HG03196 (cell line): Measurements from ENCODE around the gene KCNN2.
"Not testable (repeated sequence)": the region's sequence is repeated elsewhere in the genome, so short reads cannot be mapped to it uniquely, and the experiment has no call there.

ENCODE experiments used
- ATAC-seq: cut with Tn5 transposase; IDR thresholded peaks from one replicate; pipeline ENCODE4 v1.9.1; 2021; ENCODE audit not compliant: unreplicated experiment

Gene KCNN2

GRCh38 chr5:114418176-114419066 is 56.6 kb downstream of the KCNN2 start:
- ATAC-seq = peak; percentile 88

GRCh38 chr5:114419067-114419388 is 57.2 kb downstream of the KCNN2 start:
- peak; percentile 12 for ATAC-seq

GRCh38 chr5:114419959-114420358 is 58.1 kb downstream of the KCNN2 start:
- ATAC-seq = no peak

GRCh38 chr5:114427204-114427603 is 65.3 kb downstream of the KCNN2 start:
- ATAC-seq = no peak

- ATAC-seq = no peak
Measured at GRCh38 chr5:114430532-114430931, 68.7 kb downstream of the KCNN2 start.

- not testable (repeated sequence) for ATAC-seq
Measured at GRCh38 chr5:114432684-114433083, 70.8 kb downstream of the KCNN2 start.

GRCh38 chr5:114434396-114435219 is 72.7 kb downstream of the KCNN2 start:
- no peak for ATAC-seq

- ATAC-seq = no peak
Measured at GRCh38 chr5:114435220-114435481, 73.3 kb downstream of the KCNN2 start.

- peak; percentile 60 for ATAC-seq
Measured at GRCh38 chr5:114435885-114436299, 74.0 kb downstream of the KCNN2 start.

- ATAC-seq = no peak
Measured at GRCh38 chr5:114437936-114438335, 76.1 kb downstream of the KCNN2 start.

- ATAC-seq = no peak
Measured at GRCh38 chr5:114438471-114438870, 76.6 kb downstream of the KCNN2 start.

- no peak for ATAC-seq
Measured at GRCh38 chr5:114447084-114447773, 85.4 kb downstream of the KCNN2 start.

- no peak for ATAC-seq
Measured at GRCh38 chr5:114448481-114448880, 86.6 kb downstream of the KCNN2 start.

- peak; percentile 99 for ATAC-seq
Measured at GRCh38 chr5:114449860-114450421, 88.1 kb downstream of the KCNN2 start.

- no peak for ATAC-seq
Measured at GRCh38 chr5:114450437-114450836, 88.6 kb downstream of the KCNN2 start.

- ATAC-seq = no peak
Measured at GRCh38 chr5:114458726-114459125, 96.9 kb downstream of the KCNN2 start.

GRCh38 chr5:114467171-114467570 is 105.3 kb downstream of the KCNN2 start:
- ATAC-seq = no peak

GRCh38 chr5:114467729-114468128 is 105.9 kb downstream of the KCNN2 start:
- ATAC-seq = no peak

GRCh38 chr5:114469372-114469771 is 107.5 kb downstream of the KCNN2 start:
- no peak for ATAC-seq

GRCh38 chr5:114471529-114471928 is 109.7 kb downstream of the KCNN2 start:
- ATAC-seq = no peak

GRCh38 chr5:114473541-114473940 is 111.7 kb downstream of the KCNN2 start:
- no peak for ATAC-seq
